Activated CD8-positive, alpha-beta memory T cell treated with anti-CD3 and anti-CD28 coated beads for 24 hours (primary cell): Measurements from ENCODE around the gene ZNF624.
A peak's percentile ranks its signal among the peaks of the same experiment; 100 is the strongest.

Experiments
- DNase-seq: peaks from one replicate; pipeline ENCODE4 v3.0.0-alpha.2; 2020

Gene ZNF624

GRCh38 chr17:16589097-16589969 lies 64.3 kb downstream of the ZNF624 start:
- DNase-seq: peak; percentile 97

- DNase-seq: no peak
Measured at GRCh38 chr17:16585796-16586195, 67.9 kb downstream of the ZNF624 start.

- peak; percentile 97 for DNase-seq
Measured at GRCh38 chr17:16584273-16584995, 69.2 kb downstream of the ZNF624 start.

GRCh38 chr17:16583781-16584180 lies 69.9 kb downstream of the ZNF624 start:
- no peak for DNase-seq

- no peak for DNase-seq
Measured at GRCh38 chr17:16573466-16573865, 80.2 kb downstream of the ZNF624 start.
